Mesenchymal stem cell (in vitro differentiated cells and primary cell): ENCODE data around the gene PLEKHG5.

Source experiments
- DNase-seq: peaks from one replicate; pipeline ENCODE4 v3.0.0-alpha.2; 2013
- H2AFZ ChIP-seq: one replicate; pipeline ENCODE4 v1.6.1; 2013; ENCODE audit warnings: low read depth, mild to moderate bottlenecking, control low read depth, inconsistent platforms, low read length, moderate library complexity
- H2AK5ac ChIP-seq: 2 replicates; pipeline ENCODE4 v1.6.1; 2013; ENCODE audit warnings: low read length, moderate library complexity, mild to moderate bottlenecking, inconsistent platforms; ENCODE audit not compliant: severe bottlenecking
- H2BK120ac ChIP-seq: one replicate; pipeline ENCODE4 v1.6.1; 2013; ENCODE audit warnings: low read depth, mild to moderate bottlenecking, inconsistent platforms, low read length, moderate library complexity
- H2BK12ac ChIP-seq, 2 experiments: one replicate each; pipeline ENCODE4 v1.6.1; 2013; ENCODE audit warnings: inconsistent platforms in 2 of 2, low read length in 2 of 2, mild to moderate bottlenecking in 2 of 2, moderate library complexity in 2 of 2, control low read depth in 1 of 2
- H2BK15ac ChIP-seq: one replicate; pipeline ENCODE4 v1.6.1; 2013; ENCODE audit warnings: mild to moderate bottlenecking, low read depth, inconsistent platforms; ENCODE audit not compliant: poor library complexity, severe bottlenecking
- H2BK5ac ChIP-seq: 2 replicates; pipeline ENCODE4 v1.6.1; 2013; ENCODE audit warnings: low read depth, mild to moderate bottlenecking, low read length, control low read depth, inconsistent platforms; ENCODE audit not compliant: poor library complexity, severe bottlenecking
- H3K14ac ChIP-seq, 2 experiments: one replicate each; pipeline ENCODE4 v1.6.1; 2013; ENCODE audit warnings: inconsistent platforms in 2 of 2, low read length in 2 of 2, control low read depth in 1 of 2, mild to moderate bottlenecking in 1 of 2, moderate library complexity in 1 of 2
- H3K18ac ChIP-seq, 2 experiments: one replicate each; pipeline ENCODE4 v1.6.1; 2013; ENCODE audit warnings: inconsistent platforms in 2 of 2, low read length in 2 of 2, control low read depth in 1 of 2, low read depth in 1 of 2, mild to moderate bottlenecking in 1 of 2
- H3K23ac ChIP-seq, 2 experiments: one replicate each; pipeline ENCODE4 v1.6.1; 2013; ENCODE audit warnings: inconsistent platforms in 2 of 2, low read length in 2 of 2, mild to moderate bottlenecking in 2 of 2, moderate library complexity in 2 of 2, control low read depth in 1 of 2
- H3K27ac ChIP-seq: 2 replicates; pipeline ENCODE4 v1.5.1; 2013; ENCODE audit warnings: mild to moderate bottlenecking, moderate library complexity, low read length, control low read depth, inconsistent platforms; ENCODE audit not compliant: poor library complexity, severe bottlenecking
- H3K27me3 ChIP-seq, 2 experiments: 2 replicates each; pipeline versions ENCODE4 v1.6.1 to v1.7.0; 2013; ENCODE audit warnings: low read length in 2 of 2, mild to moderate bottlenecking in 2 of 2, moderate library complexity in 2 of 2, control low read depth in 1 of 2, inconsistent platforms in 1 of 2; ENCODE audit not compliant: control insufficient read depth in 1 of 2, insufficient read depth in 1 of 2
- H3K36me3 ChIP-seq, 2 experiments: 2 replicates each; pipeline versions ENCODE4 v1.6.1 to v1.7.0; 2013; ENCODE audit warnings: low read length in 2 of 2, control low read depth in 1 of 2, inconsistent platforms in 1 of 2, low read depth in 1 of 2, mild to moderate bottlenecking in 1 of 2; ENCODE audit not compliant: insufficient read depth in 2 of 2, control insufficient read depth in 1 of 2
- H3K4ac ChIP-seq, 2 experiments: one replicate each; pipeline ENCODE4 v1.6.1; 2013; ENCODE audit warnings: inconsistent platforms in 2 of 2, low read length in 2 of 2, mild to moderate bottlenecking in 2 of 2, moderate library complexity in 2 of 2, control low read depth in 1 of 2, low read depth in 1 of 2
- H3K4me1 ChIP-seq: 2 replicates; pipeline ENCODE4 v1.6.1; 2013; ENCODE audit warnings: low read depth, low read length, control low read depth; ENCODE audit not compliant: control insufficient read depth, insufficient read depth
- H3K4me2 ChIP-seq: 2 replicates; pipeline ENCODE4 v1.6.1; 2013; ENCODE audit warnings: low read length, mild to moderate bottlenecking, inconsistent platforms; ENCODE audit not compliant: poor library complexity, severe bottlenecking
- H3K4me3 ChIP-seq, 2 experiments: 2 replicates each; pipeline versions ENCODE4 v1.5.1 to v1.7.0; 2013; ENCODE audit warnings: low read length in 2 of 2, mild to moderate bottlenecking in 2 of 2, control low read depth in 1 of 2, low read depth in 1 of 2; ENCODE audit not compliant: insufficient read depth in 1 of 2
- H3K79me1 ChIP-seq: replicated peaks from 2 replicates; pipeline ENCODE4 v1.6.1; 2013; ENCODE audit warnings: mild to moderate bottlenecking, control low read depth, low read length, inconsistent platforms; ENCODE audit not compliant: poor library complexity, severe bottlenecking
- H3K9ac ChIP-seq: 2 replicates; pipeline ENCODE4 v1.7.0; 2013; ENCODE audit warnings: mild to moderate bottlenecking, low read length, moderate library complexity
- H3K9me3 ChIP-seq: 2 replicates; pipeline ENCODE4 v1.7.0; 2013; ENCODE audit warnings: mild to moderate bottlenecking, low read length; ENCODE audit not compliant: control insufficient read depth
- H4K8ac ChIP-seq: one replicate; pipeline ENCODE4 v1.6.1; 2013; ENCODE audit warnings: inconsistent platforms, mild to moderate bottlenecking, low read length, moderate library complexity
- H4K91ac ChIP-seq: one replicate; pipeline ENCODE4 v1.6.1; 2013; ENCODE audit warnings: mild to moderate bottlenecking, low read length, inconsistent platforms
- WGBS: methylation state at CpG from one replicate; pipeline ENCODE4 v1.1.7; 2013; ENCODE audit warnings: mixed read lengths; 5-methylcytosine and 5-hydroxymethylcytosine counted together

PLEKHG5 gene

DNA sequence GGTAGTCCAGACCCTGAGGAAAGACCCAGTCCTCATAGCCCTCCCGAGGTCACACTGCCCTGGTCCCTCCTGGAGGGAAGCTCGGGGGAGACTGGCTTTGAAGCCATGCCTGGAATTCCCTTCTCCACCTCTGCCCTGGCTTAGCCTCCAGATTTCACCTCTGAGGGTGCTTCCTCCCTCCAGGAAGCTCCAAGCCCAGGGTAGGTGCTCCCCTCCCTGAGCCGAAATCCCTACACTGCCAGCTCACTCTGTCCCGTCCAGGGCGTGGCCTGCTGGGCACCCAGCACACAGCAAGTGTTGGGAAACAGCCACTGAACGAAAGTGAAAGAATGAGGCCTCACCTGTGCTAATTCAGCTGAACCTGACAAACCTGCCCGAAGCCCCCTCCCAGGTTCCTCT is 19.5 kb downstream of the PLEKHG5 start:
- Histone ChIP-seq H3K4me2 (no peak overlapping the region), H3K9ac (no peak overlapping the region)
- DNase-seq = no peak

DNA sequence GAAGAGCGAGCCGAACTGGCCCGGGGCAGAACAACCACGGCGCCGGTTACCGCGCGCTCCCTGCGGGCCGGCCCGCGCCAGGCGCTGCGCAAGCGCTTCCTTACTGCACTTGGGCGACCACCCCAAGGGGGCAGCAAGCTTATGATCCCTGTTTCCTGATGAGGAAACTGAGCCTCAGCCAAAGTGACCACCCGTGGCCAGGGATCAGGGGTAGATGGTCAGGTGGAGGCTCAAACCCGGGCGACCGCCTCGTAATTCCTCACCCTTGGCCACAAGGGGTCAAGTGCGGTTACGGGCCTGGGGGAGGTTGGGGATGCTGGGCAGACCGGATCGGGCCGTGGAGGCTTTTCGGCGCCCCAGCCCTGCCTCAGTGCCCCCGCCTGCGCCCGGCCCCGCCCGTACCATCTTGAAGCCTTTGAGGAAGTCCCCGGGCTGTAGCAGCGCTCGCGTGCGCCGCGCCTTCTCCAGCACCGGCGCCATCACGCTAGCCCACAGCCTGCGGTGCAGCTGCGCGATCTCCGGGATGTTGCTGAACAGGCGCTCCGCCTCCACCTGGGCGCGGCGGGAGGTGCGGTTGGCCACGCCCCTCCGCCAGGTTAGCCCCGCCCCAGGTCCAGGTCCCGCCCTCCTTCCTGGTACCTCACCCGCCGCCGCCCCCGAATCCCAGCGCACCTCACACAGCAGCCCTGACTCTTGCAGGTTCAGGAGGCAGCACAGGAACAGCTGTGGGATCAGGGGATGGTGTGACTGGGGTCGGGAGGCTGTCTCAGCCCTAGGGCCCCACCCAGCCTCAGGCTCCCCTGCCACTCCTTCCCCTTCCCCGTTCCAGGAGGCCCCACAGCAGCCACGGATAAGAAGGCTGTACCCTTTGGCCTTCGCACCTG is 20.1 kb downstream of the PLEKHG5 start:
- Histone ChIP-seq H3K36me3 (peaks cover 35 to 95% of the 10 kb centered on the region in 2 experiments), H2AK5ac (no peak overlapping the region), H3K4me2 (no peak overlapping the region), H3K4ac (no peak overlapping the region), H3K14ac (no peak overlapping the region), H4K91ac (no peak overlapping the region), H2BK5ac (no peak overlapping the region), H4K8ac (no peak overlapping the region), H2BK120ac (no peak overlapping the region), H3K9ac (no peak overlapping the region), H3K18ac (no peak overlapping the region), H2AFZ (no peak overlapping the region), H3K4me3 (no peak overlapping the region), H3K23ac (no peak overlapping the region), H2BK15ac (no peak overlapping the region), H2BK12ac (no peak overlapping the region), H3K79me1 (peaks cover 3% of the 10 kb centered on the region), H3K4me1 (peaks cover 2% of the 10 kb centered on the region), H3K9me3 (no peaks in the 10 kb centered on the region), H3K27ac (no peak overlapping the region), H3K27me3 (peaks cover 0 to 6% of the 10 kb centered on the region in 2 experiments)
- 95% methylated on average over 63 of the region's 67 CpGs for WGBS
- DNase-seq = no peak

More for the DNA sequence above, 19.5 kb downstream of the PLEKHG5 start:
- no peak overlapping the region for H2BK5ac ChIP-seq
- no peak overlapping the region for H2BK12ac ChIP-seq
- H3K4ac ChIP-seq = no peak overlapping the region
- 97% methylated on average over 7 of the region's 7 CpGs for WGBS
- H3K4me3 ChIP-seq = no peak overlapping the region
- no peak overlapping the region for H2AK5ac ChIP-seq
- peaks cover 0 to 4% of the 10 kb centered on the region in 2 experiments for H3K27me3 ChIP-seq
- no peak overlapping the region for H3K14ac ChIP-seq
- H4K91ac ChIP-seq = no peak overlapping the region
- no peak overlapping the region for H3K23ac ChIP-seq
- H3K4me1 ChIP-seq = peaks cover 2% of the 10 kb centered on the region
- no peak overlapping the region for H2BK120ac ChIP-seq
- no peak overlapping the region for H2AFZ ChIP-seq
- no peaks in the 10 kb centered on the region for H3K9me3 ChIP-seq
- no peak overlapping the region for H4K8ac ChIP-seq
- H3K36me3 ChIP-seq = peaks cover 35 to 96% of the 10 kb centered on the region in 2 experiments
- H3K18ac ChIP-seq = no peak overlapping the region
- H2BK15ac ChIP-seq = no peak overlapping the region
- no peak overlapping the region for H3K27ac ChIP-seq
- peaks cover 3% of the 10 kb centered on the region for H3K79me1 ChIP-seq

DNA sequence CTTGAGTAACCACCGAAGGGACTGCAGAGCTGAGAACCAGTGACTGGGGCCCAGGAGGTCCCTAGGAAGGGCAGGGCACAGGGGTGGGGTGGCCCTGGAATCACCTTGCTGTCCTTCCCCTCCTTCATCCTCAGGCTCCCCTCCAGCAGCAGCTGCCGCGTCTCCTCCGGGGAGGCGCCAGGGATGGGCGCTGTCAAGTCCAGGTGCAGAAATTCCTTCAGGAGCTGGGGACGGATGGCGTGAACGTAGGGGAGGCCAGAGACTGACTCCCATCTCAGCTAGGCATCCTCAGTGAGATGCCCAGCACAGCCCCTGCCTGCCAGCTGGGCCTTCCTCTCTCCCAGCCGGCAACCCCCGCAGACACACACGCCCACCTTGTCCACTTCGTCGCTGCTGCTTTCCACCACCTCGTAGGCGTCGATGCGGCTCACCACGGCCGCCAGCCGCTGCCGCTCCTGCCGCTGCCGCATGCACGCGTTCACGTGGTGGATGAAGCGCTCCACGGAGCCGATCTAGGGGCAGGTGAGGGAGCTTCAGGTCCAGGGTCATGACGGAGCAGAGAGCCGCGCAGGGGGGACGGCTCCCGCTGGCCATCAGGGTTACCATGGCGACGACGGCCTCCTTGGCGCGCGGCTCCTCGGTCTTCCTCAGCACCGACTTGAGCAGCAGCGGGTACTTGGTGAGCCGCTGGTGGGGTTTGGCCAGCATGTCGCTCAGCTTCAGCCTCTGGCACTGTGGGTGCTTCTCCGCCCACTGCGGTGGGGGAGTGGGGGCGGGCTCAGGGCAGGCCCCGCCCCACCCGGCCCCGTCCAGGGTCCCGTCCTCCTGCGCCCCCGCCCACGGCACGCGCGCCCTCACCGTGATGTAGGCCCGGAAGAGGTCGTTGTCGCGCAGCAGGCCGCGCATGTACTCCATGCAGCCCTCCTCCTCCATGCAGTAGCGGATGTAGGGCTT is 21.1 kb downstream of the PLEKHG5 start:
- Histone ChIP-seq H3K9ac (no peak overlapping the region), H2BK12ac (no peak overlapping the region), H3K4me1 (peaks cover 1% of the 10 kb centered on the region), H4K91ac (no peak overlapping the region), H3K36me3 (peaks cover 35 to 97% of the 10 kb centered on the region in 2 experiments), H3K4ac (no peak overlapping the region), H2BK120ac (no peak overlapping the region), H4K8ac (no peak overlapping the region), H2AK5ac (no peak overlapping the region), H2AFZ (no peak overlapping the region), H3K27me3 (peaks cover 0 to 9% of the 10 kb centered on the region in 2 experiments), H2BK5ac (no peak overlapping the region), H3K4me2 (no peak overlapping the region), H3K14ac (no peak overlapping the region), H3K23ac (no peak overlapping the region), H3K9me3 (no peaks in the 10 kb centered on the region), H3K4me3 (no peak overlapping the region), H3K79me1 (no peaks in the 10 kb centered on the region), H3K27ac (no peak overlapping the region), H2BK15ac (no peak overlapping the region), H3K18ac (no peak overlapping the region)
- WGBS = 96% methylated on average over 67 of the region's 67 CpGs
- no peak for DNase-seq
